NCI-H1694 treated with DMSO at 0.1 percent for 48 hours (cell line): ENCODE results near the gene ANKS1B.
"Not testable (repeated sequence)": the region's sequence is repeated elsewhere in the genome, so short reads cannot be mapped to it uniquely, and the experiment has no call there.

Experiments used
- DNase-seq: peaks from one replicate; lab custom pipeline; 2025; lab: John Stamatoyannopoulos, UW

Gene ANKS1B

GRCh38 chr12:99984271-99985128 lies at the start of gene ANKS1B:
ANKS1B (minus strand) TSS chr12:99984936; CDS start chr12:99984237, 699 bp downstream.
- peak; percentile 28 for DNase-seq

- peak; percentile 53 for DNase-seq
These were observed 47.1 kb upstream of the ANKS1B start for GRCh38 chr12:100031836-100032235.

- DNase-seq = no peak
These were observed 42.9 kb upstream of the ANKS1B start for GRCh38 chr12:100027671-100028070.

GRCh38 chr12:100026241-100026640 lies 41.5 kb upstream of the ANKS1B start:
- no peak for DNase-seq

- no peak for DNase-seq
These were observed 40.3 kb upstream of the ANKS1B start for GRCh38 chr12:100024974-100025555.

- no peak for DNase-seq
These were observed 35.6 kb upstream of the ANKS1B start for GRCh38 chr12:100020370-100020769.

- no peak for DNase-seq
These were observed 32.3 kb upstream of the ANKS1B start for GRCh38 chr12:100017056-100017455.

GRCh38 chr12:100016304-100016703 lies 31.6 kb upstream of the ANKS1B start:
- not testable (repeated sequence) for DNase-seq

- DNase-seq = peak; percentile 31
These were observed 21.1 kb upstream of the ANKS1B start for GRCh38 chr12:100005846-100006245.

- DNase-seq = peak; percentile 41
These were observed 13.1 kb upstream of the ANKS1B start for GRCh38 chr12:99997806-99998205.

GRCh38 chr12:99996095-99996494 lies 11.4 kb upstream of the ANKS1B start:
- no peak for DNase-seq

- DNase-seq = no peak
These were observed 895 bp upstream of the ANKS1B start for GRCh38 chr12:99985631-99986030.

- DNase-seq = no peak
These were observed 414 bp upstream of the ANKS1B start for GRCh38 chr12:99985129-99985570.

- peak; percentile 21 for DNase-seq
These were observed 1.1 kb downstream of the ANKS1B start for GRCh38 chr12:99983456-99984258.

GRCh38 chr12:99981639-99982190 lies 3.0 kb downstream of the ANKS1B start:
- DNase-seq = no peak

GRCh38 chr12:99979471-99979870 lies 5.3 kb downstream of the ANKS1B start:
- DNase-seq = no peak

GRCh38 chr12:99978152-99978551 lies 6.6 kb downstream of the ANKS1B start:
- no peak for DNase-seq

- DNase-seq = no peak
These were observed 7.2 kb downstream of the ANKS1B start for GRCh38 chr12:99977550-99977949.

GRCh38 chr12:99976762-99977161 lies 8.0 kb downstream of the ANKS1B start:
- DNase-seq = no peak

GRCh38 chr12:99975321-99975720 lies 9.4 kb downstream of the ANKS1B start:
- DNase-seq = no peak

- DNase-seq = no peak
These were observed 10.6 kb downstream of the ANKS1B start for GRCh38 chr12:99974146-99974545.

- DNase-seq = no peak
These were observed 18.3 kb downstream of the ANKS1B start for GRCh38 chr12:99966429-99966828.
